Measurements from ENCODE around the gene ACTR3.

ACTR3 gene

DNA sequence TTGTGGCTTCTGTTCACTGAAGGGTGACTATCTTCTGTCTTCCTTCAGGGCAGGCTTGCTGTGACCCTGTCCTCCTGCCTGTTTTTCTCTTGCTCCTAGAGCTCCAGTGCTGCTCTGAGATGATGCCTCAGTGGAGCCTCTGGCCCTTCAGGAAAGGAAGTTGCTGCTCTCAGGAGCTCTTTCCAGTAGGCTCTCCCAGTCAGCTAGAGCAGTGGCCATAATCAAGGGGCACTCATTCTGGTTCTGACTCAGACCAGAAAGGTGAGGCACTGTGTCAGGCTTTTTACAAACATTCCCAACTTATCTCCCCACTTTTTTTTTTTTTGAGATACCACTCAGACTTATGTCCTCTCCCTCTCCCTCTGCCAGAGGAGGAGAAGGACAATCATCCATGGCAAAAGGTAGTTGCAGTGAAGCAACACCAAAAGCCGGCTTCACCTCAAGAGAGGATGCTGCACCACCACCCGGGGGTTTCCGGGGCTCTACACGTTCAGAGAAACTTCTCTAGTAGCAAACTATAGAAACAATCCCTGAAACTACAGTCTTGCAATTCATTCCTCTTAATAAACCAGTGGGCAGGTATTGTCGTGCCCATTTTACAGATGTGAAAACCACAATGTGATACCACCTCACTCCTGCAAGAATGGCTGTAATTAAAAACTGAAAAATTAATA lies 115.4 kb downstream of the ACTR3 start:
- no peak for DNase-seq (ENCODE audit: low read depth)

DNA sequence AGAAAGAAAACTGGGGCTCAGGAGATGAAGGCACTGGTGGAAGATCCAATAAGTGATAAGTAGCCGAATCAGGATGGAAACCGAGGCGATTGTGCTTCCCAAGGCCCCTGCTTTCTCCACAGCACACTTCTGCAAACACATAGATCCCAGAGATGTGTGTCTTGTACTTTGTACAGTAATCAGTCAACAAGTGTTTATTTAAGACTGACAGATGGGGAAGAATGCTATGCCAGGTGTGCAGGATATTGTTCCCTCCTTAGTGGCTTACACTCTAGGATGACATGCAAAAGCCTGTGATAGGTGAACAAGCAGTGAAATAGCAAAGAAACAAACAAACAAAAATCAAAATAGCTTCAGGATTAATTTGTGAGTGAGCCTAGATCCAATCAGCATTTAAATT lies 116.6 kb downstream of the ACTR3 start:
- no peak for DNase-seq (ENCODE audit: low read depth)

DNA sequence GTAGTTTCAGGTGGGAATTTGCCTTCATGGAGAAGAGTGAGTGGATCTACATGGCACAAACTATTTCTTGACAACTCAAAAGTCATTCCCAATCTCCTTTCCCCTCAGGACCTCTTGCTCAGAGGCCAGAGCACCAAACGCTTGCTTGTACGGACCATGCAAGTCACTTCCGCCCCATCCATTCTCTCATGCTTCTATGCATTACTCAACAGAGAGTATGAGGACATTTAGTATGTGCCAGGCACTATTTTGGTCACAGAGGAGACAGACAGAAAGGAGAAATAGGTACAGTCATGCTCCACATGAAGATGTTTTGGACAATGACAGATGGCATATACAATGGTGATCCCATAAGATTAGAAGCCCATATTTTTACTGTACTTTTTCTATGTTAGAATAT lies 117.5 kb downstream of the ACTR3 start:
- DNase-seq (ENCODE audit: low read depth): no peak

DNA sequence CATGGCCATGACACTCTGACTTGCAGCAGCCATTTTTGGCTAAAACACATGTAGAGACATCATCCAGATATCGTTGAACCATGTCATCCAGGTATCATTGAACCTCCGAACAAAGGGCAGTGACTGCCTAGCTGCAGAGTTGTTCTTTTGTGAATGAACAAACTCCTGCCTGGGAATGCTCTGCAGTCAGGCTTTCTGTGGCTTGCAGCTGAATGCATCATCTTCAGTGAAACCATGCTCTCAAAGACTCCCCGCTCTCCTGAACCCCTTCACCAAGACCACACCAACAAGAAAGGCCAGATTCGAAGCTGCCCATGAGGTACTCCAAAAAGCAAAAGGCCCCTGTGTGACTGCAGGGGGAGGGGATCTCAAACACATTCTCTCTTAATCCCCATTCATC lies 118.8 kb downstream of the ACTR3 start:
- DNase-seq (ENCODE audit: low read depth): no peak

DNA sequence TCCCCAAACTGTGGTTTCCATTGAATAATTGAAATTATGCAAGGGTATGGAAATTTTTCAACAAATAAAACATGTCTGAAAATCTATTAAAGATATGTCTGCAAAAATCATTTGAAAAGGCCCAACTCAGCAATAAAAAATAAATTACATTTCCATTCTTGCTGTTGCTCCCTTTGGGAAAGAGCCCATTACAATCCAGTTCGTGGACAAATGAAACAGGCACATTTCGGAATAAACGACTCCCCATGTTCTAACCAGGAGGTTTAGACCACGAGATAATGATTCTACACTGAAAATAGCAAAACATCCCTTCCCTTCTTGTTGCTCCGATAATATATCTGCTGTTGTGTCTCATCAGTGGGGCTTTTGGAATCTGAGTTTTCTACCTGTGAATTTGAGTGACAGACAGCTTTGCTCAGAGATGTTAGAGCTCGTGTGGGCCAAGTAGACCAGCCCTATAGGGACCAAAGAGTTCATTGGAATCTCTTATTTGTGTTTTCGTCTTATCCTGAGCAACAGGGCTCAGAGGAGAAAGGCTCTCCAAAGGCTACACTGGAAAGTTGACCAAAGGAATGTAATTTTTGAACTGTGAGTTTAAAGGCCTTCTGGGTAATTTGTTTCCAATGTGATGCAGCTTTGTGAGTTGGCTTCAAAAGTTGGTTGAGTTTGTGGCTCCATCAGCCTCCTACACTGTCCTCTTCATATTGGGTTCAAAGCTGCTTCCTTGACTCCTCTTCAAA lies 119.5 kb downstream of the ACTR3 start:
- DNase-seq (ENCODE audit: low read depth): no peak

DNA sequence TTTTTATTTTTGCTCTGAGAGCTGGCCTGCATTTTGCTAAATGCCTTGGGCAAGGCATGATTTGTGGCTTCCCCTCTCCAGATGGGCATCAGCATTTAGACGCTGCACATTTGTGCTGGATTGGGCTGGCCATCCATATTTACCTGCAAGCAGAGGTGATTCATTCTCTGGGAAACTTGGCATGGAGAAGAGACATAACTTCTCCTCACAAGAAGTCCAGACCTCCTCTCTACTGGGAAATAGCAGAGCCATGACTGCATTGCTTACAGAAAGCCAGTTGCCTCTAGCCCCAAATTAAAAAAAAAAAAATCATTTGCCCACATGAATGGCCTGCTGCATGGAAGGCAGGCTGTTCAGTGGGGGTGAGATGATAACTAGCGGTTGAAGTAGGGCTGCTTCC lies 120.1 kb downstream of the ACTR3 start:
- DNase-seq (ENCODE audit: low read depth): no peak

GRCh38 chr2:114011713-114012112 lies 121.8 kb downstream of the ACTR3 start:
- DNase-seq (ENCODE audit: low read depth): no peak

All from non-pigmented ciliary epithelial cell (primary cell).